Measurements from ENCODE around the gene SLC66A1.

Gene SLC66A1

GRCh38 chr1:19367584-19368041 lies 55.5 kb downstream of the SLC66A1 start:
- no peak for DNase-seq

- no peak for DNase-seq
Measured at GRCh38 chr1:19368050-19368449, 55.9 kb downstream of the SLC66A1 start.

- DNase-seq, result no peak
Measured at GRCh38 chr1:19368964-19369363, 56.8 kb downstream of the SLC66A1 start.

GRCh38 chr1:19369396-19370090 lies 57.4 kb downstream of the SLC66A1 start:
- DNase-seq, result no peak

GRCh38 chr1:19370453-19371170 lies 58.5 kb downstream of the SLC66A1 start:
- no peak for DNase-seq

GRCh38 chr1:19371226-19372135 lies 59.4 kb downstream of the SLC66A1 start:
- no peak for DNase-seq

GRCh38 chr1:19372136-19372514 lies 60.0 kb downstream of the SLC66A1 start:
- no peak for DNase-seq

- no peak for DNase-seq
Measured at GRCh38 chr1:19372602-19373001, 60.5 kb downstream of the SLC66A1 start.

- DNase-seq, result no peak
Measured at GRCh38 chr1:19373211-19374082, 61.3 kb downstream of the SLC66A1 start.

GRCh38 chr1:19374083-19374801 lies 62.1 kb downstream of the SLC66A1 start:
- no peak for DNase-seq

- DNase-seq, result no peak
Measured at GRCh38 chr1:19374926-19375325, 62.8 kb downstream of the SLC66A1 start.

- no peak for DNase-seq
Measured at GRCh38 chr1:19375631-19376400, 63.7 kb downstream of the SLC66A1 start.

- DNase-seq, result no peak
Measured at GRCh38 chr1:19376428-19377372, 64.6 kb downstream of the SLC66A1 start.

- DNase-seq, result no peak
Measured at GRCh38 chr1:19377812-19378718, 65.9 kb downstream of the SLC66A1 start.
